GM13977 (cell line): ENCODE results near the gene BNIP2.
A peak's percentile ranks its signal among the peaks of the same experiment; 100 is the strongest.

Experiments
- DNase-seq: peaks from one replicate; pipeline ENCODE4 v3.0.0; 2012; ENCODE audit warnings: low spot score
- CTCF ChIP-seq: IDR thresholded peaks from 2 replicates; pipeline ENCODE4 v1.5.1; 2012; ENCODE audit warnings: mild to moderate bottlenecking, control low read depth; ENCODE audit not compliant: insufficient read depth; ENCODE audit errors: extremely low read depth, missing control alignments
- in situ Hi-C: fragments of 300-500 bp; cut with MboI; formaldehyde crosslinking; loops from one replicate; pipeline ENCODE4 v1.12.0; 2022; ENCODE audit warnings: low sequenced_read_pairs, low pct_unique_long_range_greater_than_20kb, mixed read lengths, inconsistent platforms; ENCODE audit not compliant: unreplicated experiment

BNIP2 gene

GRCh38 chr15:59689626-59690236 is 611 bp upstream of the BNIP2 start:
- in situ Hi-C loops, result no loop called here
- TF ChIP-seq CTCF, result no peak
- no peak for DNase-seq

- no peak for TF ChIP-seq CTCF
- DNase-seq, result peak; percentile 14
- in situ Hi-C loops, result no loop called here
Observed at GRCh38 chr15:59688423-59688781, 718 bp downstream of the BNIP2 start.

GRCh38 chr15:59687836-59688235 is 1.3 kb downstream of the BNIP2 start:
- TF ChIP-seq CTCF, result no peak
- DNase-seq, result peak; percentile 31
- in situ Hi-C loops, result no loop called here

- in situ Hi-C loops, result no loop called here
- peak; percentile 63 for DNase-seq
- no peak for TF ChIP-seq CTCF
Observed at GRCh38 chr15:59686389-59686788, 2.7 kb downstream of the BNIP2 start.

GRCh38 chr15:59685737-59686297 is 3.3 kb downstream of the BNIP2 start:
- no peak for TF ChIP-seq CTCF
- in situ Hi-C loops, result no loop called here
- no peak for DNase-seq

GRCh38 chr15:59680870-59681269 is 8.2 kb downstream of the BNIP2 start:
- DNase-seq, result no peak
- no peak for TF ChIP-seq CTCF
- in situ Hi-C loops, result no loop called here

- no peak for TF ChIP-seq CTCF
Observed at GRCh38 chr15:59680346-59680745, 8.8 kb downstream of the BNIP2 start.

More at GRCh38 chr15:59680346-59680745, 8.8 kb downstream of the BNIP2 start:
- in situ Hi-C loops, result no loop called here
- DNase-seq, result no peak
